Lower lobe of right lung (tissue), 2 donors: Measurements from ENCODE around the gene ARHGEF26. TPM values are rescaled to one million over a fixed set of nuclear protein-coding genes. Genes with fewer than 3 reads are reported as not detected.

ENCODE experiments used
- ATAC-seq, 2 donors: fragments of 200-7000 bp; cut with Tn5 transposase; one replicate each; pipeline ENCODE4 v1.9.1; 2020 to 2022; ENCODE audit warnings: mild to moderate bottlenecking in 2 of 2, moderate library complexity in 2 of 2
- DNase-seq: peaks from one replicate; pipeline ENCODE4 v3.0.0-alpha.2; 2020
- H3K27ac ChIP-seq: fragments of 200-600 bp; one replicate; pipeline ENCODE4 v1.8.0; 2022
- H3K27me3 ChIP-seq: fragments of 200-600 bp; one replicate; pipeline ENCODE4 v1.8.0; 2022; ENCODE audit warnings: low read depth
- H3K36me3 ChIP-seq: fragments of 200-600 bp; one replicate; pipeline ENCODE4 v1.8.0; 2022; ENCODE audit warnings: mild to moderate bottlenecking
- H3K4me1 ChIP-seq: fragments of 200-600 bp; one replicate; pipeline ENCODE4 v1.8.0; 2022
- H3K4me3 ChIP-seq: fragments of 200-600 bp; one replicate; pipeline ENCODE4 v1.8.0; 2022; ENCODE audit warnings: mild to moderate bottlenecking
- H3K9me3 ChIP-seq: fragments of 200-600 bp; one replicate; pipeline ENCODE4 v1.8.0; 2022
- CTCF ChIP-seq: fragments of 200-600 bp; IDR thresholded peaks from one replicate; pipeline ENCODE4 v1.8.0; 2022; ENCODE audit warnings: antibody characterized with exemption, mild to moderate bottlenecking
- intact Hi-C: fragments of 100-400 bp; cut with DNase I; formaldehyde crosslinking; loops from one replicate; pipeline ENCODE4 v1.11.0; 2022
- total RNA-seq: library from RNA; stranded (reverse); fragmentation: NEBNext Ultra II Directional; extraction: Animal tissue kit (Norgen Biotek cat#: 25700); gene quantifications from one replicate; pipeline ENCODE4 v1.2.1, GENCODE V29; 2021
- donor health status: DM: no; HTN: yes; CAD: no; lungs with severe emphysema.

ARHGEF26 gene
- total RNA-seq, 1 donor from 2014 or later = 50.9 TPM

GRCh38 chr3:154119951-154120350, 1.2 kb upstream of the ARHGEF26 start:
- no peak for TF ChIP-seq CTCF
- DNase-seq = no peak
- H3K4me3 ChIP-seq = peak overlapping the region; percentile 92

GRCh38 chr3:154121701-154122551, 736 bp downstream of the ARHGEF26 start:
- peak; percentile 61 for DNase-seq
- H3K27ac ChIP-seq = peak overlapping the region; percentile 75
- no peak for TF ChIP-seq CTCF
- H3K9me3 ChIP-seq = no peaks in the 10 kb centered on the region
- H3K4me3 ChIP-seq = peak overlapping the region; percentile 92
- peak; percentile 74 to 79 for ATAC-seq
- H3K27me3 ChIP-seq = peaks cover 13% of the 10 kb centered on the region
- H3K36me3 ChIP-seq = no peaks in the 10 kb centered on the region
- intact Hi-C loops = no loop called here
- H3K4me1 ChIP-seq = peaks cover 7% of the 10 kb centered on the region

More at GRCh38 chr3:154119951-154120350, 1.2 kb upstream of the ARHGEF26 start:
- intact Hi-C loops = no loop called here
- no peak overlapping the region for H3K27ac ChIP-seq
- H3K9me3 ChIP-seq = no peaks in the 10 kb centered on the region
- no peak for ATAC-seq
- peaks cover 13% of the 10 kb centered on the region for H3K27me3 ChIP-seq
- no peaks in the 10 kb centered on the region for H3K36me3 ChIP-seq
- peaks cover 7% of the 10 kb centered on the region for H3K4me1 ChIP-seq

GRCh38 chr3:154122552-154122911, 1.3 kb downstream of the ARHGEF26 start:
- DNase-seq = no peak
- TF ChIP-seq CTCF = no peak

GRCh38 chr3:154122912-154123559, 1.8 kb downstream of the ARHGEF26 start:
- H3K36me3 ChIP-seq = no peaks in the 10 kb centered on the region
- TF ChIP-seq CTCF = no peak
- intact Hi-C loops = no loop called here
- peak overlapping the region; percentile 75 for H3K27ac ChIP-seq
- DNase-seq (no peak), ATAC-seq (peak in 1 of 2 donors; percentile 12)
- H3K9me3 ChIP-seq = no peaks in the 10 kb centered on the region
- peak overlapping the region; percentile 92 for H3K4me3 ChIP-seq
- H3K27me3 ChIP-seq = peaks cover 13% of the 10 kb centered on the region
- peaks cover 7% of the 10 kb centered on the region for H3K4me1 ChIP-seq

More at GRCh38 chr3:154122552-154122911, 1.3 kb downstream of the ARHGEF26 start:
- intact Hi-C loops = no loop called here
- Histone ChIP-seq H3K4me1 (peaks cover 7% of the 10 kb centered on the region), H3K4me3 (peak overlapping the region; percentile 92), H3K36me3 (no peaks in the 10 kb centered on the region), H3K27ac (peak overlapping the region; percentile 75), H3K27me3 (peaks cover 13% of the 10 kb centered on the region), H3K9me3 (no peaks in the 10 kb centered on the region)
- peak in 1 of 2 donors; percentile 12 for ATAC-seq

GRCh38 chr3:154123906-154124305, 2.7 kb downstream of the ARHGEF26 start:
- H3K9me3 ChIP-seq = no peaks in the 10 kb centered on the region
- H3K4me3 ChIP-seq = peak overlapping the region; percentile 92
- peaks cover 13% of the 10 kb centered on the region for H3K27me3 ChIP-seq
- ATAC-seq = no peak
- H3K4me1 ChIP-seq = peaks cover 10% of the 10 kb centered on the region
- intact Hi-C loops = no loop called here
- DNase-seq = no peak
- H3K27ac ChIP-seq = peak overlapping the region; percentile 27
- no peak for TF ChIP-seq CTCF
- H3K36me3 ChIP-seq = no peaks in the 10 kb centered on the region
